Right lobe of liver (tissue), 6 donors: ENCODE data around the gene PCP4L1. TPM values are rescaled to one million over a fixed set of nuclear protein-coding genes. Genes with fewer than 3 reads are reported as not detected.

Experiments
- ATAC-seq, 4 donors: fragments of 200-7000 bp; cut with Tn5 transposase; one replicate each; pipeline ENCODE4 v1.9.1; 2020; ENCODE audit warnings: mild to moderate bottlenecking in 4 of 4, moderate library complexity in 4 of 4
- DNase-seq, 3 donors: peaks; one replicate each; pipeline ENCODE4 v3.0.0-alpha.2; 2020
- H3K27ac ChIP-seq, 3 donors: fragments of 200-600 bp; one replicate each; pipeline ENCODE4 v1.8.0; 2022
- H3K27me3 ChIP-seq, 2 donors: fragments of 200-600 bp; one replicate each; pipeline ENCODE4 v1.8.0; 2022
- H3K36me3 ChIP-seq, 4 donors: fragments of 200-600 bp; sonication (generic) in 1 of 4; one replicate each; pipeline versions ENCODE4 v1.5.1 to v1.8.0; 2017 to 2022; ENCODE audit warnings: control low read depth in 1 of 4
- H3K4me1 ChIP-seq, 4 donors: fragments of 200-600 bp; sonication (generic) in 1 of 4; one replicate each; pipeline versions ENCODE4 v1.5.1 to v1.8.0; 2017 to 2022; ENCODE audit warnings: control low read depth in 1 of 4
- H3K4me3 ChIP-seq, 3 donors: fragments of 200-600 bp; one replicate each; pipeline ENCODE4 v1.8.0; 2022
- H3K9me3 ChIP-seq, 4 donors: fragments of 200-600 bp; sonication (generic) in 1 of 4; one replicate each; pipeline versions ENCODE4 v1.5.1 to v1.8.0; 2017 to 2022; ENCODE audit warnings: control low read depth in 1 of 4
- POLR2A ChIP-seq: fragments of 450-650 bp; IDR thresholded peaks from one replicate; pipeline ENCODE4 v1.6.1; 2017; ENCODE audit warnings: antibody characterized with exemption, mild to moderate bottlenecking
- WGBS: methylation state at CpG from one replicate; pipeline ENCODE4 v1.1.6; 2018; ENCODE audit warnings: low coverage, low lambda C conversion rate; ENCODE audit not compliant: insufficient coverage; ENCODE audit errors: missing lambda C conversion rate; 5-methylcytosine and 5-hydroxymethylcytosine counted together
- intact Hi-C, 2 donors: fragments of 100-400 bp; cut with DNase I; formaldehyde crosslinking; loops; one replicate each; pipeline versions ENCODE4 v1.11.2 to v1.14.1; 2022
- total RNA-seq, 6 experiments: library from RNA; depleted of rRNA in 2 of 6; stranded (reverse); fragments of >200 nt in 2 of 6; fragmentation: NEBNext Ultra II Directional in 3 of 6; extraction: Animal tissue kit (Norgen Biotek cat#: 25700) in 3 of 6; gene quantifications; one replicate each; pipeline versions ENCODE4 v1.1.0 to v1.2.4, GENCODE V29; 2016 to 2023
- TF ChIP-seq, protein P1 (sequence below), 4 donors: fragments of 200-600 bp in 3 of 4; fragments of 450-650 bp in 1 of 4; IDR thresholded peaks; one replicate each; pipeline versions ENCODE4 v1.5.1 to v1.8.0; 2016 to 2022; ENCODE audit warnings: antibody characterized with exemption in 4 of 4, mild to moderate bottlenecking in 2 of 4
- donor health status: DM: no; HTN: yes; CAD: no.
- donor health status: DM: no; HTN: no; CAD: no.
- donor health status: DM: no; HTN: no; CAD: no.
- donor health status: DM: no; HTN: yes; CAD: no.
- donor health status: DM: no; HTN: yes; CAD: no.

The PCP4L1 gene
- total RNA-seq, 6 experiments from 2014 or later: 1.3 to 6.0 (median 2.9) TPM

DNA sequence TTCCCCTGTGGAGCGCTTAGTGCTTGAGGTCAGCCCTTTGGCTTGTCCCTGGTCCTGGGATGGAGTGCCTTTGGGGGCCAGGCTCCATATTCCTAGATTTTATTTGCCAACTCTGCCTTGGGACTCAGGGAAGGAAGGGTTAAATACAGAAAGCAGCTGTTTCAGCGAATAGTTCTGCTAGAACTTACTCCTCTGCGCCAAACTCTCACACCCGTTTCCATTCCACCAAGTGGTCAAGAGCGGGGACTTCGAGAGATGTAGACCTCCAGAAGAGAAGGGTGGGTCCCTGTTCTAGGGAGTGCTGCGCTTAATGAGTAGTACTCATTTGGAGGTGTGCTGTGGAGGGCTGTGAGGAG is 33.4 kb upstream of the PCP4L1 start:
- no peak for DNase-seq
- H3K4me1 ChIP-seq: peaks cover 0 to 49% (median 8%) of the 10 kb centered on the region in 4 donors
- H3K4me3 ChIP-seq: peak overlapping the region in 2 of 3 donors; percentile 39 to 41
- ATAC-seq: no peak
- TF ChIP-seq, protein P1, sequence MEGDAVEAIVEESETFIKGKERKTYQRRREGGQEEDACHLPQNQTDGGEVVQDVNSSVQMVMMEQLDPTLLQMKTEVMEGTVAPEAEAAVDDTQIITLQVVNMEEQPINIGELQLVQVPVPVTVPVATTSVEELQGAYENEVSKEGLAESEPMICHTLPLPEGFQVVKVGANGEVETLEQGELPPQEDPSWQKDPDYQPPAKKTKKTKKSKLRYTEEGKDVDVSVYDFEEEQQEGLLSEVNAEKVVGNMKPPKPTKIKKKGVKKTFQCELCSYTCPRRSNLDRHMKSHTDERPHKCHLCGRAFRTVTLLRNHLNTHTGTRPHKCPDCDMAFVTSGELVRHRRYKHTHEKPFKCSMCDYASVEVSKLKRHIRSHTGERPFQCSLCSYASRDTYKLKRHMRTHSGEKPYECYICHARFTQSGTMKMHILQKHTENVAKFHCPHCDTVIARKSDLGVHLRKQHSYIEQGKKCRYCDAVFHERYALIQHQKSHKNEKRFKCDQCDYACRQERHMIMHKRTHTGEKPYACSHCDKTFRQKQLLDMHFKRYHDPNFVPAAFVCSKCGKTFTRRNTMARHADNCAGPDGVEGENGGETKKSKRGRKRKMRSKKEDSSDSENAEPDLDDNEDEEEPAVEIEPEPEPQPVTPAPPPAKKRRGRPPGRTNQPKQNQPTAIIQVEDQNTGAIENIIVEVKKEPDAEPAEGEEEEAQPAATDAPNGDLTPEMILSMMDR (IDR thresholded peaks at IDR 0.05): no peak
- TF ChIP-seq POLR2A: no peak
- peak overlapping the region; percentile 69 to 84 (median 79) for H3K27ac ChIP-seq
- H3K9me3 ChIP-seq: no peaks in the 10 kb centered on the region
- H3K27me3 ChIP-seq: no peaks in the 10 kb centered on the region
- 20% methylated on average over 6 of the region's 7 CpGs for WGBS
- peaks cover 0 to 21% (median 9%) of the 10 kb centered on the region in 4 donors for H3K36me3 ChIP-seq
- intact Hi-C loops: no loop called here

- no peaks in the 10 kb centered on the region for H3K27me3 ChIP-seq
- ATAC-seq (peak; percentile 62 to 81 (median 66)), DNase-seq (peak; percentile 85 to 93 (median 90))
- intact Hi-C loops: no loop called here
- peak within 1 kb of the TSS; percentile 69 to 84 (median 79) for H3K27ac ChIP-seq
- 0% methylated on average over 16 of the region's 16 CpGs for WGBS
- H3K4me1 ChIP-seq: peaks cover 0 to 48% (median 8%) of the 10 kb centered on the region in 4 donors
- H3K4me3 ChIP-seq: peak within 1 kb of the TSS; percentile 61 to 73 (median 66)
- H3K36me3 ChIP-seq: peaks cover 0 to 26% (median 11%) of the 10 kb centered on the region in 4 donors
- H3K9me3 ChIP-seq: no peaks in the 10 kb centered on the region
- TF ChIP-seq POLR2A: peak; percentile 60
- TF ChIP-seq, protein P1 (IDR thresholded peaks at IDR 0.05): peak; percentile 31 to 48 (median 42)
These were observed 32.8 kb upstream of the PCP4L1 start, which contains the start of gene TOMM40L for GRCh38 chr1:161225534-161226319. TOMM40L (plus strand) TSS chr1:161226060; CDS start chr1:161226490, 430 bp downstream.

DNA sequence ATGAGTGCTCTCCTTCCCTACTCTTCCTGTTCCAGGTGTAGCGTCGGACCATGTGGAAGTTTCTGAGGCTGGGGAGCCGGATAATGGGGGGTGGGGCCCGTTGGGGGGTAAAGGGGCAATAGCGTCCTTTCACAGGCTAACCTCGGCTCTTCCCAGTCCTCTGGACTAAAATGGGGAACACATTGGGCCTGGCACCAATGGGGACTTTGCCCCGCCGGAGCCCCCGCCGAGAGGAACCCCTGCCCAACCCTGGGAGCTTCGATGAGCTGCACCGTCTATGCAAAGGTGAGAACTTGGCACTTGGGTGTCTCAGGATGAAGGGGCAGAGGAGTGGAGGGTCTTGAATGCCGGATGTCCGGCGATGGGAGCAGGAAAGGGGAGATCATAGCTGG is 32.2 kb upstream of the PCP4L1 start:
- no peak for ATAC-seq
- 1% methylated on average over 8 of the region's 15 CpGs for WGBS
- H3K27ac ChIP-seq: peak overlapping the region; percentile 53 to 73 (median 58)
- peaks cover 0 to 42% (median 5%) of the 10 kb centered on the region in 4 donors for H3K4me1 ChIP-seq
- TF ChIP-seq, protein P1 (IDR thresholded peaks at IDR 0.05): no peak
- TF ChIP-seq POLR2A: no peak
- peaks cover 0 to 32% (median 14%) of the 10 kb centered on the region in 4 donors for H3K36me3 ChIP-seq
- intact Hi-C loops: no loop called here
- peak overlapping the region; percentile 61 to 73 (median 66) for H3K4me3 ChIP-seq
- no peaks in the 10 kb centered on the region for H3K9me3 ChIP-seq
- H3K27me3 ChIP-seq: no peaks in the 10 kb centered on the region
- no peak for DNase-seq

DNA sequence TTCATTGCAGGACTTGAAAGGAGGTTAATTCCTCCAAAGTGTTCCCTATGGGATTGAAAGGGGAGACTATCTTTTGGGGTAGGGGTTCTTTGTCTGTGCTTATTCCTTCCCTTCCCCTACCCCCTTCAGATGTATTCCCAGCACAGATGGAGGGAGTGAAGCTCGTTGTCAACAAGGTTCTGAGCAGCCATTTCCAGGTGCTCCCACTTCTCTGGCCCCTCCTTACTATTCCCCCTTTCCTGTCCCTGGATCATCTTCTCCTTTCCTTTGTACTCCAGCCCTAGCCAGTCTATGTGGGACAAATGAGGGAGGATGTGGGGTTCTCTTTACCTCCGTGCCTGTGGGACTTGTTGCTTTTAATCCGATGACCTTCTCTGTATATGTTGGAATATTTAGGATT is 31.8 kb upstream of the PCP4L1 start:
- no peaks in the 10 kb centered on the region for H3K27me3 ChIP-seq
- intact Hi-C loops: no loop called here
- H3K4me1 ChIP-seq: peaks cover 0 to 38% (median 5%) of the 10 kb centered on the region in 4 donors
- peak overlapping the region; percentile 53 to 73 (median 58) for H3K27ac ChIP-seq
- H3K4me3 ChIP-seq: peak overlapping the region; percentile 61 to 73 (median 66)
- 10% methylated on average over 3 of the region's 3 CpGs for WGBS
- no peak for DNase-seq
- no peak for ATAC-seq
- TF ChIP-seq POLR2A: no peak
- TF ChIP-seq, protein P1 (IDR thresholded peaks at IDR 0.05): no peak
- H3K36me3 ChIP-seq: peaks cover 0 to 35% (median 17%) of the 10 kb centered on the region in 4 donors
- no peaks in the 10 kb centered on the region for H3K9me3 ChIP-seq
